HepG2 (cell line): Measurements from ENCODE around the gene AGMO. TPM values are rescaled to one million over a fixed set of nuclear protein-coding genes. Genes with fewer than 3 reads are reported as not detected.
"Not testable (repeated sequence)": the region's sequence is repeated elsewhere in the genome, so short reads cannot be mapped to it uniquely, and the experiment has no call there.

Experiments
- ATAC-seq: fragments of 200-7000 bp; cut with Tn5 transposase; 3 replicates; pipeline ENCODE4 v1.9.1; 2020; ENCODE audit warnings: mild to moderate bottlenecking, moderate library complexity
- BruUV-seq: library from RNA; stranded (reverse); fragments of 400-500 nt; replicated peaks from 2 replicates; lab custom pipeline; 2021; lab: Mats Ljungman, UMichigan
- CTCF ChIA-PET: fragments of 300-600 bp; formaldehyde crosslinking; extraction: SDS; loops from one replicate; lab custom pipeline; 2021; ENCODE audit warnings: low total read pairs, inconsistent platforms, low intra/inter-chr PET ratio; lab: Yijun Ruan, JAX
- POLR2A ChIA-PET: fragments of 350-600 bp; sonication (Branson Sonifier 250); formaldehyde crosslinking; loops from one replicate; lab custom pipeline; 2020; ENCODE audit warnings: antibody characterized with exemption, inconsistent platforms; lab: Yijun Ruan, JAX
- DNase-seq: peaks from one replicate; pipeline ENCODE4 v3.0.0-alpha.2; 2015; ENCODE audit warnings: low spot score
- FAIRE-seq: peaks from 3 replicates; lab custom pipeline; 2011; peaks lifted over from hg19 to GRCh38; lab: Jason Lieb, UNC
- H2AFZ ChIP-seq: one replicate; pipeline ENCODE4 v1.6.1; 2011; ENCODE audit warnings: low read length, inconsistent platforms
- H3K27ac ChIP-seq: fragments of 300-600 bp; 3 replicates; pipeline ENCODE4 v1.8.0; 2011; ENCODE audit warnings: mixed run types, mild to moderate bottlenecking, mixed read lengths, low read length, inconsistent platforms; ENCODE audit not compliant: insufficient read depth; ENCODE audit errors: extremely low read length
- H3K27me3 ChIP-seq, 2 experiments: fragments of 200-600 bp in 1 of 2; 2 replicates in 1 of 2; 3 replicates in 1 of 2; pipeline versions ENCODE4 v1.6.0 to v1.8.0; 2011; ENCODE audit warnings: low read length in 2 of 2, mild to moderate bottlenecking in 2 of 2, moderate library complexity in 2 of 2, inconsistent platforms in 1 of 2; ENCODE audit not compliant: insufficient read depth in 2 of 2, control insufficient read depth in 1 of 2
- H3K36me3 ChIP-seq, 2 experiments: fragments of 200-600 bp in 1 of 2; replicated peaks in 1 of 2; 2 replicates in 1 of 2; 3 replicates in 1 of 2; pipeline versions ENCODE4 v1.5.1 to v1.8.0; 2011; ENCODE audit warnings: low read length in 2 of 2, inconsistent platforms in 1 of 2; ENCODE audit not compliant: insufficient read depth in 2 of 2, control insufficient read depth in 1 of 2
- H3K4me1 ChIP-seq: 2 replicates; pipeline ENCODE4 v1.5.1; 2012; ENCODE audit warnings: low read length, inconsistent platforms; ENCODE audit not compliant: insufficient read depth
- H3K4me2 ChIP-seq: 2 replicates; pipeline ENCODE4 v1.6.0; 2011; ENCODE audit warnings: low read depth, low read length, inconsistent platforms
- H3K4me3 ChIP-seq, 3 experiments: fragments of 200-600 bp in 1 of 3; sonication (generic), shearing (Covaris generic) in 1 of 3; replicated peaks in 1 of 3; 2 replicates each; pipeline ENCODE4 v1.5.1; 2011 to 2016; ENCODE audit warnings: low read length in 3 of 3, inconsistent platforms in 2 of 3, low read depth in 2 of 3, mild to moderate bottlenecking in 2 of 3, control low read depth in 1 of 3, mixed read lengths in 1 of 3; ENCODE audit not compliant: insufficient read depth in 1 of 3
- H3K79me2 ChIP-seq: one replicate; pipeline ENCODE4 v1.6.1; 2011; ENCODE audit warnings: low read length, inconsistent platforms; ENCODE audit not compliant: insufficient read depth
- H3K9ac ChIP-seq: 2 replicates; pipeline ENCODE4 v1.6.0; 2011; ENCODE audit warnings: mild to moderate bottlenecking, low read depth, low read length, inconsistent platforms; ENCODE audit not compliant: insufficient read depth
- H3K9me3 ChIP-seq: 2 replicates; pipeline ENCODE4 v1.5.1; 2012; ENCODE audit warnings: mild to moderate bottlenecking, low read length
- H4K20me1 ChIP-seq: 2 replicates; pipeline ENCODE4 v1.6.0; 2011; ENCODE audit warnings: inconsistent platforms, mild to moderate bottlenecking, low read length, moderate library complexity; ENCODE audit not compliant: insufficient read depth
- ELF4 ChIP-seq: sonication (generic); formaldehyde crosslinking; IDR thresholded peaks from 2 replicates; pipeline ENCODE4 v1.5.0; 2020; ENCODE audit warnings: missing genetic modification reagents, mild to moderate bottlenecking, moderate library complexity, borderline replicate concordance
- ESRRA ChIP-seq: sonication (generic); formaldehyde crosslinking; IDR thresholded peaks from 2 replicates; pipeline ENCODE4 v1.5.1; 2020; ENCODE audit warnings: mild to moderate bottlenecking, low read depth, missing genetic modification reagents
- GABPB1 ChIP-seq: IDR thresholded peaks from 2 replicates; pipeline ENCODE4 v1.6.1; 2016; ENCODE audit warnings: mild to moderate bottlenecking, missing genetic modification reagents, moderate library complexity, missing compliant biosample characterization
- HNRNPLL ChIP-seq: fragments of 200-400 bp; formaldehyde crosslinking; IDR thresholded peaks from 2 replicates; pipeline ENCODE4 v1.6.1; 2017; ENCODE audit warnings: mild to moderate bottlenecking, low read depth, low read length; ENCODE audit not compliant: poor library complexity, severe bottlenecking
- TAF1 ChIP-seq: sonication (generic); formaldehyde crosslinking; IDR thresholded peaks from 2 replicates; pipeline ENCODE4 v1.4.0; 2020; ENCODE audit warnings: missing genetic modification reagents
- ZNF17 ChIP-seq: sonication (generic); formaldehyde crosslinking; IDR thresholded peaks from 2 replicates; pipeline ENCODE4 v1.5.0; 2020; ENCODE audit warnings: mild to moderate bottlenecking, missing genetic modification reagents
- ZNF234 ChIP-seq: sonication (generic); formaldehyde crosslinking; conservative IDR thresholded peaks from 2 replicates; pipeline ENCODE4 v1.5.1; 2020; ENCODE audit warnings: mild to moderate bottlenecking, missing genetic modification reagents
- ZNF331 ChIP-seq: sonication (generic); formaldehyde crosslinking; IDR thresholded peaks from 2 replicates; pipeline ENCODE4 v1.4.0; 2020; ENCODE audit warnings: missing genetic modification reagents
- ZNF496 ChIP-seq: sonication (generic); formaldehyde crosslinking; IDR thresholded peaks from 2 replicates; pipeline ENCODE4 v1.8.1; 2023; ENCODE audit warnings: mild to moderate bottlenecking, moderate library complexity, missing genetic modification reagents; ENCODE audit not compliant: insufficient replicate concordance
- ZNF557 ChIP-seq: sonication (generic); formaldehyde crosslinking; IDR thresholded peaks from 2 replicates; pipeline ENCODE4 v1.4.0; 2020; ENCODE audit warnings: missing genetic modification reagents
- WGBS: methylation state at CpG from one replicate; pipeline ENCODE4 v1.1.6; 2017; ENCODE audit warnings: low lambda C conversion rate; 5-methylcytosine and 5-hydroxymethylcytosine counted together
- in situ Hi-C: cut with HindIII; loops from 2 replicates; pipeline ENCODE4 v1.10.0; 2017; ENCODE audit warnings: low pct_unique_long_range_greater_than_20kb; ENCODE audit not compliant: extremely low pct_ligation_motif_present
- intact Hi-C: fragments of 100-400 bp; cut with micrococcal nuclease; formaldehyde crosslinking; loops from one replicate; pipeline ENCODE4 v1.10.0; 2022; ENCODE audit not compliant: unreplicated experiment
- polyA plus RNA-seq, 8 experiments: library from polyadenylated mRNA; depleted of rRNA in 3 of 8; stranded (reverse) in 7 of 8; unstranded in 1 of 8; fragments of >200 nt; fragmentation: Illumina TruSeq in 4 of 8; extraction: Trizol in 4 of 8; gene quantifications; 2 replicates each; pipeline versions ENCODE4 v1.2.1 to v1.2.3, GENCODE V29; 2011 to 2016; ENCODE audit warnings: low read depth in 4 of 8, missing spikeins in 1 of 8, mixed read lengths in 1 of 8; ENCODE audit not compliant: insufficient read depth in 1 of 8
- total RNA-seq, 5 experiments: library from RNA; depleted of rRNA; stranded (reverse); fragments of >200 nt; fragmentation: Illumina TruSeq; extraction: Trizol; gene quantifications; 2 replicates each; pipeline ENCODE4 v1.2.3, GENCODE V29; 2016; ENCODE audit warnings: low read depth in 1 of 5
- TF ChIP-seq, protein P1 (sequence below): sonication (generic); formaldehyde crosslinking; IDR thresholded peaks from 2 replicates; pipeline ENCODE4 v1.4.0; 2020; ENCODE audit warnings: missing genetic modification reagents, borderline replicate concordance
- TF ChIP-seq, protein P2 (sequence below): sonication (generic); formaldehyde crosslinking; IDR thresholded peaks from 2 replicates; pipeline ENCODE4 v1.5.0; 2020; ENCODE audit warnings: mild to moderate bottlenecking, missing genetic modification reagents
- TF ChIP-seq, protein P3 (sequence below): sonication (generic); formaldehyde crosslinking; IDR thresholded peaks from 2 replicates; pipeline ENCODE4 v1.4.0; 2020; ENCODE audit warnings: missing genetic modification reagents

Gene AGMO
- total and polyA plus RNA-seq, 2 of the 13 experiments (the other 11 are each of a cell fraction or from before 2014, with no cell fraction given): 0.22 to 0.50 TPM

- 89% methylated on average over 20 of the region's 29 CpGs for WGBS
- H3K79me2 ChIP-seq, in situ Hi-C loops, H3K4me2 ChIP-seq, H3K9ac ChIP-seq, FAIRE-seq, BruUV-seq, POLR2A ChIA-PET, ATAC-seq, intact Hi-C loops, H3K4me1 ChIP-seq, CTCF ChIA-PET, H3K27ac ChIP-seq, DNase-seq, H4K20me1 ChIP-seq, H3K4me3 ChIP-seq, H2AFZ ChIP-seq, H3K36me3 ChIP-seq, H3K27me3 ChIP-seq: not testable (repeated sequence)
- H3K9me3 ChIP-seq: peaks cover 27% of the 10 kb centered on the region
Observed at GRCh38 chr7:15547320-15547719, 14.5 kb downstream of the AGMO start.

DNA sequence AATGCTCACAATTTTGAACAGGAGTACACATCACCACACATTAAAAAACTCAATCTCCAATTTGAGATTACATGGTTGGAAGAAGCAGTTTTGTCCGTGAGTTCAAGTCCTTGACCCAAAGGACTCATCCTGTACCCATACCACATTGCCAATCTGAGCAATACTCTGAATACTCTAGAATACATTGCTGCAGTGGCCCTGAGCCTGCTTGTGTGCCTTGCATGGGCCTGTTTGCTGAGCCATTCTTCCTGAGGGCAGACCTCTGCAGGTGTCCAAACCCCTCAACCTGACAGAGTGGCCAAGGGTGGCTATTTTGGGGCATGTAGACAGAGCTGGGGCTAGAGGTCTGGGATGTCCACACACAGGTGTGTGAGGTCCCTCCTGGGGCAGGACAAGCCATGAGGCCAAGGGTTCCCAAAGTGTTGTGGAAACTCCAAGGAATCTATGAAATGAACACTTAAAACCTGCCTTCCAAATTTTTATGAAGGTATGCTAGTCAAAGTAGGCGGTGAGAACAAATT is 15.5 kb downstream of the AGMO start:
- WGBS: 76% methylated on average over 2 of the region's 2 CpGs
- DNase-seq: no peak
- FAIRE-seq: no peak
- intact Hi-C loops: no loop called here
- Histone ChIP-seq H3K27ac (no peak overlapping the region), H3K9ac (no peak overlapping the region), H2AFZ (no peak overlapping the region), H3K9me3 (peaks cover 29% of the 10 kb centered on the region), H3K4me1 (no peaks in the 10 kb centered on the region), H3K79me2 (no peaks in the 10 kb centered on the region), H4K20me1 (no peaks in the 10 kb centered on the region), H3K4me3 (no peak overlapping the region), H3K4me2 (no peak overlapping the region), H3K36me3 (no peaks in the 10 kb centered on the region)
- ChIA-PET POLR2A (no interaction called here), CTCF (no interaction called here)
- ATAC-seq: no peak
- TF ChIP-seq, protein P1, sequence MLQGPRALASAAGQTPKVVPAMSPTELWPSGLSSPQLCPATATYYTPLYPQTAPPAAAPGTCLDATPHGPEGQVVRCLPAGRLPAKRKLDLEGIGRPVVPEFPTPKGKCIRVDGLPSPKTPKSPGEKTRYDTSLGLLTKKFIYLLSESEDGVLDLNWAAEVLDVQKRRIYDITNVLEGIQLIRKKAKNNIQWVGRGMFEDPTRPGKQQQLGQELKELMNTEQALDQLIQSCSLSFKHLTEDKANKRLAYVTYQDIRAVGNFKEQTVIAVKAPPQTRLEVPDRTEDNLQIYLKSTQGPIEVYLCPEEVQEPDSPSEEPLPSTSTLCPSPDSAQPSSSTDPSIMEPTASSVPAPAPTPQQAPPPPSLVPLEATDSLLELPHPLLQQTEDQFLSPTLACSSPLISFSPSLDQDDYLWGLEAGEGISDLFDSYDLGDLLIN (CRISPR knock-in tag): no peak
- TF ChIP-seq TAF1 (CRISPR knock-in tag): no peak
- TF ChIP-seq HNRNPLL: no peak
- no peak for TF ChIP-seq ZNF331 (CRISPR knock-in tag)
- TF ChIP-seq ELF4 (CRISPR knock-in tag): no peak
- TF ChIP-seq ESRRA: no peak
- TF ChIP-seq ZNF557 (CRISPR knock-in tag): no peak
- TF ChIP-seq ZNF496 (CRISPR knock-in tag): no peak
- TF ChIP-seq, protein P2, sequence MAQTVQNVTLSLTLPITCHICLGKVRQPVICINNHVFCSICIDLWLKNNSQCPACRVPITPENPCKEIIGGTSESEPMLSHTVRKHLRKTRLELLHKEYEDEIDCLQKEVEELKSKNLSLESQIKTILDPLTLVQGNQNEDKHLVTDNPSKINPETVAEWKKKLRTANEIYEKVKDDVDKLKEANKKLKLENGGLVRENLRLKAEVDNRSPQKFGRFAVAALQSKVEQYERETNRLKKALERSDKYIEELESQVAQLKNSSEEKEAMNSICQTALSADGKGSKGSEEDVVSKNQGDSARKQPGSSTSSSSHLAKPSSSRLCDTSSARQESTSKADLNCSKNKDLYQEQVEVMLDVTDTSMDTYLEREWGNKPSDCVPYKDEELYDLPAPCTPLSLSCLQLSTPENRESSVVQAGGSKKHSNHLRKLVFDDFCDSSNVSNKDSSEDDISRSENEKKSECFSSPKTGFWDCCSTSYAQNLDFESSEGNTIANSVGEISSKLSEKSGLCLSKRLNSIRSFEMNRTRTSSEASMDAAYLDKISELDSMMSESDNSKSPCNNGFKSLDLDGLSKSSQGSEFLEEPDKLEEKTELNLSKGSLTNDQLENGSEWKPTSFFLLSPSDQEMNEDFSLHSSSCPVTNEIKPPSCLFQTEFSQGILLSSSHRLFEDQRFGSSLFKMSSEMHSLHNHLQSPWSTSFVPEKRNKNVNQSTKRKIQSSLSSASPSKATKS (CRISPR knock-in tag): no peak
- TF ChIP-seq GABPB1 (CRISPR knock-in tag): no peak
- no peak for TF ChIP-seq ZNF17 (CRISPR knock-in tag)
- no peak for TF ChIP-seq ZNF234 (CRISPR knock-in tag)
- TF ChIP-seq, protein P3, sequence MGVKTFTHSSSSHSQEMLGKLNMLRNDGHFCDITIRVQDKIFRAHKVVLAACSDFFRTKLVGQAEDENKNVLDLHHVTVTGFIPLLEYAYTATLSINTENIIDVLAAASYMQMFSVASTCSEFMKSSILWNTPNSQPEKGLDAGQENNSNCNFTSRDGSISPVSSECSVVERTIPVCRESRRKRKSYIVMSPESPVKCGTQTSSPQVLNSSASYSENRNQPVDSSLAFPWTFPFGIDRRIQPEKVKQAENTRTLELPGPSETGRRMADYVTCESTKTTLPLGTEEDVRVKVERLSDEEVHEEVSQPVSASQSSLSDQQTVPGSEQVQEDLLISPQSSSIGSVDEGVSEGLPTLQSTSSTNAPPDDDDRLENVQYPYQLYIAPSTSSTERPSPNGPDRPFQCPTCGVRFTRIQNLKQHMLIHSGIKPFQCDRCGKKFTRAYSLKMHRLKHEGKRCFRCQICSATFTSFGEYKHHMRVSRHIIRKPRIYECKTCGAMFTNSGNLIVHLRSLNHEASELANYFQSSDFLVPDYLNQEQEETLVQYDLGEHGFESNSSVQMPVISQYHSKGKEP (CRISPR knock-in tag): no peak
- TF ChIP-seq, all 625 proteins: peak for 0
- no peaks in the 10 kb centered on the region for H3K27me3 ChIP-seq
- in situ Hi-C loops: no loop called here
- no TSS peak for BruUV-seq
